HG03520 (cell line): Measurements from ENCODE around the gene MAGI1.

Source experiments
- ATAC-seq: cut with Tn5 transposase; IDR thresholded peaks from one replicate; pipeline ENCODE4 v1.9.1; 2021; ENCODE audit warnings: mild to moderate bottlenecking, moderate library complexity; ENCODE audit not compliant: unreplicated experiment

The MAGI1 gene

GRCh38 chr3:65402597-65402996 lies 636.1 kb downstream of the MAGI1 start:
- ATAC-seq: no peak

DNA sequence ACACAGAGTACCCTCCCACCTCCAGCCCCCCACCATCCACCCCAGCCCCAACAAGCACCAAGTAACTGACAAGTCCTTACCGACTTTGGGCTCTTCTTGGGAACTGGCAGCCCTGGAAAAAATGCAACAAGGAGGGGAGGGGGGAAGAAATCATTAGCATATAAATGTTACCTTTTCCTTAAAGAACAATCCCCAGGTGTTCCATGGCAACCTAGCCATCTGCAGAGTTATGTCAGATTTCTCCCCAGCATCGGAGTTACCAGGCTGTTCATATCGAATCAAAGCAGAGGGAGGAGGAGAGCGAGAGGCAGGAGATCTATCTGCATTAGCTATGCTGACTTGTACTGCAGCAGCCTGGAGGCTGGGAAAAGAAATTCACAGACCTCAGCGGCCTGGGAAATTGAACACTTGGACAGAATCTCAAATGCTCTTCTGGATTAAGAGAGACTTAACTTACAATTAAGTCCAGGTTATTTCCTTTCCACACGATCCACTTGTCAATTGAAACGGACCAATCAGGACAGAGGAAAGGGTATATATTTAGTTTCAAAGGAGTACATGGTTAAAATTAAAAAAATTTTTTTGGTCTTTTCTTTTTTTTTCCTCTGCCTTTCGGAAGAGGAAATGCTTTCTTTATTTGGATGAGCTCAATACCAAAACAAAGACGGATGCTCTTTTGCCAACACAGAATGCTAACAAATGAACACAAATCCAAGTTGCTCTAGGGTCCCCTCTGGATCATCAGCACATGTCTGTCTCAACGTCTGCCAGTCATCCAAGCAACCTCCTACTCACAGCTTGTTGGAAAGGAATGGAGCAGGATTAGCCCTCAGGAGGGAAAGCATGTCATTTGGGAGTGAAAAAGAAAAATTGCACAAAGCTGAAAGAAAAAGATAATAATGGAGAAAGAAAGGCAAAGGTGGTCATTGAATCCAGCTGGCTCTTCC lies 637.1 kb downstream of the MAGI1 start:
- no peak for ATAC-seq

DNA sequence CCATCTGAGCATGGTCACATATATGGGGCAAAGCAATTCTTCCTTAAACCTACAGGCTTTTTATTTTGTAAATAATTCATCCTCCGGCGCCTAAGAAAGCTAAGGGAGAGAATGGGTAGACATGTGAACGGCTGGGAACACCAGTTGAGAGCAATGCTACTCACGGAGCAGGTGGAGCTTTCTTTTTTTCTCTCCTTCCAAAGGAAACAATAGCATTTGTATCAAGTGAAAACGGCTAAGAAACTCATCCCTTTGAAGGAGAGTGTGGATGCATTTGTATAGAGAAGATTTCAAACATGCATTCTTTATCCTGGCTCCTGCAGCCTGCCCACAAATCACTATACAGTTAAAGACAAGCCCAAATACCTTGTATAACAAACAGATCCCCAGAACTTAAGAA lies 637.8 kb downstream of the MAGI1 start:
- ATAC-seq: no peak

GRCh38 chr3:65398953-65399352 lies 639.8 kb downstream of the MAGI1 start:
- ATAC-seq: no peak

- no peak for ATAC-seq
These were observed 642.6 kb downstream of the MAGI1 start for GRCh38 chr3:65396078-65396477.

DNA sequence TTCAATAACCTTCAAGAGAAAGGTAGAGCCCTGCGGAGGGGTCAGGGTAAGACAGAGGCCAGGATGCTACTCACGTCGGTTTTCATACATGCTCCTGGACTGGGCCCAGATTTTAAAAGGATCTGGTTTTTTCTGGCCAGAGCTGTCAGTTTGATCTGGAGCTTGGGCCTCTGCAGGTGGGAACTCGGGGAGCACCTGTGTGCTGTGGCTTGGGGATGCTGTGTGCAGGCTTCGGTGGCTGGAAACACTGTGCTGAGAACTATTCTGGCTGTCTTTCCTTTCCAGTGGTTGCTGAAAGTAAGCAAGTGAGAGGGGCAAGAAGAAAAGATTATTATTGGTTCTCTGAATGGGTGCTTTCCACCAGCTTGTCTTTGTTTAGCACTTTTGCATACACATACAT lies 647.6 kb downstream of the MAGI1 start:
- ATAC-seq: no peak

- no peak for ATAC-seq
These were observed 652.9 kb downstream of the MAGI1 start for GRCh38 chr3:65385805-65386204.

- no peak for ATAC-seq
These were observed 657.2 kb downstream of the MAGI1 start for GRCh38 chr3:65381496-65382010.

DNA sequence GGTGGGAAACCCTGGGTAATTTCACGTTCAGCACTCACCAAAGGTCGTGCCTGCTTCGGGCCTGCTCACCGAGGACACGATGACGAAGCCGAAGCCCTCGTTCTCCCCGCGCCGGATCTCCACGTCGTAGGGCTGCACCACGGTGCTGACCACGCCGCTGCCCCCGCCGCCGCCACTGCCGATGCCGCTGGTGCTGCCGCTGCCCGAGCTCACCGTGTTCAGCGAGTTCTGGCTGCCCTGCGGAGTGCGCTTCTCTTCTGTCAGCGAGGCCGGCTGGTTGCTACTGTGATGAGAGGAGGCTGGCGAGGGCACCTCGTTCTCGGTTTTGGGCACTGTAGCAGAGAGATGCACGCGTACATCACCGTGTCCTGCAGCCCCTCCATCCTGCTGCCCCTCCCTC lies 659.5 kb downstream of the MAGI1 start:
- no peak for ATAC-seq

DNA sequence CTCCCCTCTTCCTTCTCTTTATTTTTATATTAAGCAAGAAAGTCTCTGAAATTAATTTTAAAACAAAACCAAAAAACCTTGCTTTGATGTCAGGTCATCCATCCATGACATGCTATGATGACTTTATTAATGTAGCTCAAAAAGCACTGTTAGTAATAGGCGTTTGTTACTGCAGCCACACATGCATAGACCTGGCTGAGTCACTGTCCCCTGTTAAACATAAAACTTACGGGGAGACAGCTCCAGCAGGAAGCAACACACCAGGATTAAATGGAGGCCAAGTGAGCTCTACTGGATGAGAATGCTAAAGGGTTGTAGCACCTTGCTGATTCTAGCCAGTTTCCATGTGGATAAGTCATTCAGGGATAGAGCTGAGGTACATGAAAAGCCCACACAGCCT lies 661.1 kb downstream of the MAGI1 start:
- no peak for ATAC-seq

- no peak for ATAC-seq
These were observed 662.3 kb downstream of the MAGI1 start for GRCh38 chr3:65376426-65376825.

GRCh38 chr3:65371053-65371452 lies 667.7 kb downstream of the MAGI1 start:
- no peak for ATAC-seq

DNA sequence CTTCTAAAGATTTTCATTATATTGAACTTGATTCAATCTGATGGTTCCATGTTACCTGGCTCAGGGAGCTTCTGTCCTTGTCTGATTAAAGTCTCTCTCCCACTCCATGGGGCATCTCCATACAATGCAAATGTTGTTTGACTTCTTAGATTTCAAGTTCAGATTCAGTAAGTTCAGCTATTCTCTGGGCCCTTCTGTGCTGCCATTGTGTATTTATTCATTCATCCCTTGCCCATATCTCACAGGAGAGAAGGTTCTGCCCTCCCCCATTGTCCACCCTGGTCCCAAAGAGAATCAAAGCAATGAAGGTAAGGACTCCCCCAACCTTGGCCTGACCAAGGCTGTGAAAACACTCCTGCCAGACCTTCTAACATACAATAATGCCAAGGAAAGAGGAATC lies 669.9 kb downstream of the MAGI1 start:
- no peak for ATAC-seq

DNA sequence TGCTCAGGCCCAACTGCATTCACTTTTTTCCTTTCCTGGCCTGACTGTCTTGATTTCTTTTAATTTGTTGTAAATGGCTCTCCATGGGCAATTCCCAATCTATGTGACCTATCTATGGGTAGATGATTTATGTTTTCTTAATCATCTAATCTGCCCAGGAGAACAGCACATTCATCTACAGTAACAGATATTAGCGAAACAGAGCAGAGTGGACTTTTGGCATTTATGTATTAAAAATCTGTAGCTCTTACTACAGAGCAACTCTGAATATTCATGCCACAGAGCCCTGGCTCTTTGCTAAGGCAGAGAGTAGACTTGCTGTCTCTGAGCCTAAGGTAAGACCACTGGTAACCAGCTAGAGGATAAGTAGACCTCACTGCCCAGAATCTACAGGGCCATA lies 676.0 kb downstream of the MAGI1 start:
- no peak for ATAC-seq

DNA sequence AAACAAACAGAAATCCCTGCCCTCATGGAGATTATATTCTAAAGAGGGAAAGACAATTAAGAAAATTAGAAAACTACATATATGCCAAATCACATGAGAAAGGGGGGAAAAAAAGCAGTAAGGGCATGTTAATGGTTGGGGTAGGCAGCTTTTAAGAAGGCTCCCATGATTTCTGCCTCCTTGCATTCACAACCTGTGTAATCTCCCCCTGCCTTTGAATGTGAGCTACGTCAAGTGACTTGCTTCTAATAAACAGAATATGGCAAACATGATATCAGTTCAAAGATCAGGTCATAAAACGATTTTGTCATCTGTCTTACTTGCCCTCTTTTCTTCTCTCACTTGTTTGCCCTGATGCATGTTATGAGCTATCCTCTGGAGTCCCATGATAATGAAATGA lies 677.3 kb downstream of the MAGI1 start:
- no peak for ATAC-seq

- ATAC-seq: no peak
These were observed 682.1 kb downstream of the MAGI1 start for GRCh38 chr3:65356331-65357248.

DNA sequence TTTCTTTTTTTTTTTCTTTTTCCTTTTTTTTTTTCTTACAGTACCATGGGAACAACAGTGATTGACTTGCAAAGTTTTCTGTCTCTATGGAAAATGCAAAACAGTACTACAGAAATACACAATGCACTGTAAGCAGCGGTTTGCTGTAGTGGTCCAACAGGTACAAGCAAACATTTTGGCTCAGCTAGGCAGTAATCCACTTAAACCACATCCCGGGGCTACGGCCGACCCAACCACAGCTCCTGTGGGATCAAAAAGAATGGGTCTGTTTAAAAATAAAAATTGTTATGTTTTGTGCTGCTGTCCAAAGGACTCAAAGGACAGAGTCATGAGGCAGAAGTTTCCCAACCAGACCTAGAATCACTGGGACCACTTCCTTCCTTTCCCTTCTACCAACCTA lies 683.8 kb downstream of the MAGI1 start:
- no peak for ATAC-seq

- no peak for ATAC-seq
These were observed 685.8 kb downstream of the MAGI1 start for GRCh38 chr3:65352951-65353350.

DNA sequence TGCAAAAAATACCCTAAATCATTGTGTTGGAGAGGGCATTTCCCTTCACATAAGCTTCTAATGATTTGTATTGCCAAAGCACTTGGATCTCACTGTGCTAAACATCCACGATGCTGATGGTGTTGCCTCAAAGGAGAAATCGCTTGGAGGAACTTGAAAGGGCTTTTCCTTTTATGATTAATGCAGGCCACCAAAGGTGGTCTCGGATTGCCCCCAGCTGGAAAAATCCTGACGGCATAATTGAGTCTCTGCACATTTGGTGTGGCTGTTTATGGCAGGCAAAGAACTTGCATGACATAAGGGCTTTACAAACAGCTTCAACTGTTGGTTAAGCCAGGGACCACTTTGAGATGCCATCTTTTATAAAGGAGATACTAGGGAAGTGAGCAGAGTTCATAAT lies 687.0 kb downstream of the MAGI1 start:
- no peak for ATAC-seq

GRCh38 chr3:65350801-65351476 lies 687.8 kb downstream of the MAGI1 start:
- no peak for ATAC-seq

DNA sequence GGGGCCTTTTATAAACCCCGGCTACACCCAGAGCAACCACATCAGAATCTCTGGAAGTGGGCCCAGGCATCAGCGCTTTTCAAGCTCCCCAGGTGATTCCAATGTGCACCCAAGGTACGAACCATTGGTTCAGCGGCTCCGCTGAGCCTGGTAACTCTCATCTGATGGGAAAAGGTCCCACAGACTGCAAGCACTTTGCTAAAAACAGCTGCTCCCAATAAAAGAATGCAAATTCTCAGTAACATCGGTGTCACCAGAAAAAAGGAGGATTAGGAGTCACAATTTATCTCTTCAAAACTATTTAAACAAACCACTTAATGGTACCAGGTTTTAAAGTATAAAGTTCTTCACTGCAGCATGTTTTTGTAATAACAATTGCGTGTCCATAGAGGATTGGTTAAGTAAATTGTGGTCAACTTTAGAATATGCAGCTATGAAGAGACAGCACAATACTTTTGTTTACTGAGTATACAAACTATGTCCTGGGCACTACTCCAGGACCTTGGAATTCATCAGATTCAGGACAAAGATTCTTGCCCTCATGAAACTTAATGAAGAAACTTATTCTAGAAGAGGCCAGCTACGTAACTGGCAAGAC lies 690.2 kb downstream of the MAGI1 start:
- ATAC-seq: no peak
